ENCODE results near the gene DMBT1. TPM values are rescaled to one million over a fixed set of nuclear protein-coding genes. Genes with fewer than 3 reads are reported as not detected.

Gene DMBT1
- total and polyA plus RNA-seq, 12 donors, result under 0.01 to 0.32 (median 0.15) TPM; not detected in 7

DNA sequence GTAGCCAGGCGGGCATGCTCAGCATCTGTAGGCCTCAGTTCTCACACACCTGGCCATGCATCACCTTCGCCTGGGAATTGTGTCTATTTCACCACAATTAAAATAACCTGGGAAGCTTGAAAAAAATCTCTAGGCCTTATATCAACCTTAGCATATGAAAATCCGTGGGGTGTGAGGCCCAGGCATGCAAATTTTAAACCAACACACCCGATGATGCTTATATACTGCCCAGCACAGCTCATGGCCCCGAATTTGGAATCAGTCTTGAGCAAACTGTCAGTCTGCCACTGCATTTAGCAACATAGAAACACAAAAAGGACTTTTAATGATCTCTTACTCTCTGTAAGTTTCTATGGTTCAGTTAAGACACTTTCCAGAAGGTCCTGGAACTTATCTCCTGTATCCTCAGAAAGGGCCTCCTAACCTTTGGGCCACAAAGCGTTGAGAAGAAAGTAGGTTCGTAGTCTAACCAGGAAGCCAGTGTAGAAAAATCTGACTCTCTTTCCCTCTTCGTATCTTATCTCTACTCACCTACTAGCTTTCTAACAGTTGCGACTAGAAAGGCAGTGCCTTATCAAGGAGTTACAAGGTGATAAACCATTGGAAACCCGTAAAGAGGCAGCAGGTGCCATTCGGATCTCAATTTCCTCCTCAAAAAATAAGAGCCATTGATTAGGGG, 12.0 kb upstream of the DMBT1 start:
- Histone ChIP-seq H3K4me3 (no peak overlapping the region), H3K27me3 (no peaks in the 10 kb centered on the region), H3K27ac (no peak overlapping the region), H3K36me3 (replicated peaks in 1 of 2) (no peaks in the 10 kb centered on the region), H3K4me1 (replicated peaks in 1 of 2) (no peaks in the 10 kb centered on the region), H3K9me3 (replicated peaks in 1 of 3) (no peaks in the 10 kb centered on the region)
- intact Hi-C loops (cut with DNase I), result no loop called here
- TF ChIP-seq, protein P1, sequence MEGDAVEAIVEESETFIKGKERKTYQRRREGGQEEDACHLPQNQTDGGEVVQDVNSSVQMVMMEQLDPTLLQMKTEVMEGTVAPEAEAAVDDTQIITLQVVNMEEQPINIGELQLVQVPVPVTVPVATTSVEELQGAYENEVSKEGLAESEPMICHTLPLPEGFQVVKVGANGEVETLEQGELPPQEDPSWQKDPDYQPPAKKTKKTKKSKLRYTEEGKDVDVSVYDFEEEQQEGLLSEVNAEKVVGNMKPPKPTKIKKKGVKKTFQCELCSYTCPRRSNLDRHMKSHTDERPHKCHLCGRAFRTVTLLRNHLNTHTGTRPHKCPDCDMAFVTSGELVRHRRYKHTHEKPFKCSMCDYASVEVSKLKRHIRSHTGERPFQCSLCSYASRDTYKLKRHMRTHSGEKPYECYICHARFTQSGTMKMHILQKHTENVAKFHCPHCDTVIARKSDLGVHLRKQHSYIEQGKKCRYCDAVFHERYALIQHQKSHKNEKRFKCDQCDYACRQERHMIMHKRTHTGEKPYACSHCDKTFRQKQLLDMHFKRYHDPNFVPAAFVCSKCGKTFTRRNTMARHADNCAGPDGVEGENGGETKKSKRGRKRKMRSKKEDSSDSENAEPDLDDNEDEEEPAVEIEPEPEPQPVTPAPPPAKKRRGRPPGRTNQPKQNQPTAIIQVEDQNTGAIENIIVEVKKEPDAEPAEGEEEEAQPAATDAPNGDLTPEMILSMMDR (IDR thresholded peaks at IDR 0.05), result no peak
- TF ChIP-seq POLR2A (IDR thresholded peaks at IDR 0.05), result no peak
- no peak for DNase-seq
- 86 to 92% (median 88%) methylated on average over 11 of the region's 11 CpGs for WGBS, 4 donors

DNA sequence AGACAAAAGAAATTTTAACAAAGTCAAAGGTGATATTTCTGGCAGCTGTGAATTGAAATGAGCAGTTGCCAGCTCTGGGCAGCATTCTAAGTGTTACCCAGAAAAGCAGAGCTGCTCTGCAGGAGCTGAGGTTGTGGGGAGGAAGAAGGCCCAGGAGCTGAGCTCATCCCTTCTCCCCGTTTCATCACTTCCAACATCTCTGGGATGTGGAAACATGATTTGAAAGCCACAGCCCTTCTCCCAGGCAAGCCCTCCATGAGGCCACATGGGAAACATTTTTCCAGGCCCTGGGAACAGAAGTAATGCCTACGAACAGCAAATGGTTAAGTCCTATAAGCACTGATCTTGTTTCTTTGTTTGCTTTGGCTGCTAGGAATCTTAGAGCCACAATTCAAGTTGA, 10.9 kb upstream of the DMBT1 start:
- Histone ChIP-seq H3K27me3 (no peaks in the 10 kb centered on the region), H3K9me3 (replicated peaks in 1 of 3) (no peaks in the 10 kb centered on the region), H3K27ac (no peak overlapping the region), H3K4me1 (replicated peaks in 1 of 2) (no peaks in the 10 kb centered on the region), H3K4me3 (no peak overlapping the region), H3K36me3 (replicated peaks in 1 of 2) (no peaks in the 10 kb centered on the region)
- 89 to 96% (median 90%) methylated on average over 2 of the region's 2 CpGs for WGBS, 4 donors
- intact Hi-C loops (cut with DNase I), result loop anchor here in 1 of 2 donors (10.0 kb wide), 1 partner anchor 85 kb away; the partner anchor contains the start of gene HTRA1
- TF ChIP-seq, protein P1 (IDR thresholded peaks at IDR 0.05), result no peak
- TF ChIP-seq POLR2A (IDR thresholded peaks at IDR 0.05), result no peak
- no peak for DNase-seq

DNA sequence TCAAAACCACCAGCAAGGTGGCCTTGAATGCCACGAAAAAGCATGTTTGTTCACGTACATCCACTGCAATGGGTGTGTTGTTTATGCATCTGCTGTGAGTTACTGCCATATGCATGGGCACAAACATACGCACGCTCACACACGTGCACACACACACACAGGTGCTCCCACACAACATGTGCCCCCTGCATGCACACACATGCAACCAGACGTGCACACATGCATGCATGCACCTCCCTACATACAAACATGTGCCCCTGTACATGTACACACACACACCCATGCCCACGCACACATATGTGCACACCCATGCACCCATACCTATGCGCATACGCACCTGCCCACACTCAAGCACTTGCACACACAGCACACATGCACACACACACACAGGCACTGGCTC, 10.1 kb upstream of the DMBT1 start:
- WGBS, 4 donors, result 90 to 100% (median 92%) methylated on average over 8 to 9 of the region's 9 CpGs
- no peak for DNase-seq
- Histone ChIP-seq H3K36me3 (replicated peaks in 1 of 2) (no peaks in the 10 kb centered on the region), H3K27ac (no peak overlapping the region), H3K4me1 (replicated peaks in 1 of 2) (no peaks in the 10 kb centered on the region), H3K27me3 (no peaks in the 10 kb centered on the region), H3K4me3 (no peak overlapping the region), H3K9me3 (replicated peaks in 1 of 3) (no peaks in the 10 kb centered on the region)
- no peak for TF ChIP-seq POLR2A (IDR thresholded peaks at IDR 0.05)
- intact Hi-C loops (cut with DNase I), result loop anchor here in 1 of 2 donors (10.0 kb wide), 1 partner anchor 86 kb away; the partner anchor contains the start of gene HTRA1

DNA sequence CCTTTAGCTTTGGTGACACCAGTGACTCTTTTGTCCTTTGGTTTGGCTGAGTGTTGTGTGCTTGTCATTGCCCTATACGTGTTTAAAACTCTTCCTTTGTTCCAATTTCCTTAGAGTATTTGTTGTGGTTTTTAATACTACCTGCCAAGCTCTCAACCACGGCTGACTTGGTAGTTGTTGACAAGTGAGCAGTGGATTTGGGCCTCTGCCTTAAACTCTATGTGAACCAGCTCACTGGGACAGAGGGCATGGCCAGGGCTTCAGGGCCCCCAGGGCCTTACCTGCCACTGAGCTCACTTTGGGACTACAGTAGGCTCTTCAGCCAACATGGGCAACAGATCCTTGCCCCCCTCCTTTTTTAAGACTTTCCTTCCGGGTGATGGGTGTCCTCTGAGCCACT, 9.6 kb upstream of the DMBT1 start:
- Histone ChIP-seq H3K9me3 (replicated peaks in 1 of 3) (no peaks in the 10 kb centered on the region), H3K4me3 (no peak overlapping the region), H3K4me1 (replicated peaks in 1 of 2) (no peaks in the 10 kb centered on the region), H3K36me3 (replicated peaks in 1 of 2) (no peaks in the 10 kb centered on the region), H3K27me3 (no peaks in the 10 kb centered on the region), H3K27ac (no peak overlapping the region)
- TF ChIP-seq, protein P1 (IDR thresholded peaks at IDR 0.05), result no peak
- DNase-seq, result no peak
- intact Hi-C loops (cut with DNase I), result loop anchor here in 1 of 2 donors (10.0 kb wide), 1 partner anchor 86 kb away; the partner anchor contains the start of gene HTRA1
- 63 to 80% (median 66%) methylated on average over 3 of the region's 3 CpGs for WGBS, 4 donors

DNA sequence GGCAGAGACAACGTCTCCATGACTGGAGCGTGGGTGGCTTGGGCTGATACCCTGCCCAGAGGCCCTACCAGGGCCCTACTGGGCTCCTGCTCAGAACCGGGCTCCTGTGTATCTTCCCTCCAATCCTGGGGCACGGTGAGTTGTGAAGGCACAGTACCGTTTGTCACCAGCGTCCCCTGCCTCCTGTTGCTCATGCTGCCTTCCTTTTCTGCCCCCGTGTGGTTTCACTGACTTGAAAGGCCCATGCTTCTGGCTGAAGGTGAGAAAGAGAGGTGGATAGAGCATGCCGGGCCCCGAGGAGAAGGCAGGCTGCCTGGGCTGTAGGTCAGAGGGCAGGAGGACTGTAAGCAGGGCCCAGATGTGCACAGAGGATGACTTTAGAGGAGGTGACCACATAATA, 9.1 kb upstream of the DMBT1 start:
- DNase-seq, result no peak
- Histone ChIP-seq H3K36me3 (replicated peaks in 1 of 2) (no peaks in the 10 kb centered on the region), H3K4me3 (no peak overlapping the region), H3K27me3 (no peaks in the 10 kb centered on the region), H3K27ac (no peak overlapping the region), H3K4me1 (replicated peaks in 1 of 2) (no peaks in the 10 kb centered on the region), H3K9me3 (replicated peaks in 1 of 3) (no peaks in the 10 kb centered on the region)
- TF ChIP-seq, protein P1 (IDR thresholded peaks at IDR 0.05), result no peak
- TF ChIP-seq POLR2A (IDR thresholded peaks at IDR 0.05), result no peak
- intact Hi-C loops (cut with DNase I), result loop anchor here in 1 of 2 donors (10.0 kb wide), 1 partner anchor 87 kb away; the partner anchor contains the start of gene HTRA1
- WGBS, 4 donors, result 40 to 63% (median 48%) methylated on average over 6 to 9 of the region's 9 CpGs
